Activated naive CD4-positive, alpha-beta T cell treated with anti-CD3 and anti-CD28 coated beads, Interleukin-2, amount 50 U/mL, for 16 hours (primary cell): ENCODE data around the gene NPSR1.
"Not testable (repeated sequence)": the region's sequence is repeated elsewhere in the genome, so short reads cannot be mapped to it uniquely, and the experiment has no call there.

Source experiments
- DNase-seq: peaks from one replicate; pipeline ENCODE4 v3.0.0-alpha.2; 2020

The NPSR1 gene

DNA sequence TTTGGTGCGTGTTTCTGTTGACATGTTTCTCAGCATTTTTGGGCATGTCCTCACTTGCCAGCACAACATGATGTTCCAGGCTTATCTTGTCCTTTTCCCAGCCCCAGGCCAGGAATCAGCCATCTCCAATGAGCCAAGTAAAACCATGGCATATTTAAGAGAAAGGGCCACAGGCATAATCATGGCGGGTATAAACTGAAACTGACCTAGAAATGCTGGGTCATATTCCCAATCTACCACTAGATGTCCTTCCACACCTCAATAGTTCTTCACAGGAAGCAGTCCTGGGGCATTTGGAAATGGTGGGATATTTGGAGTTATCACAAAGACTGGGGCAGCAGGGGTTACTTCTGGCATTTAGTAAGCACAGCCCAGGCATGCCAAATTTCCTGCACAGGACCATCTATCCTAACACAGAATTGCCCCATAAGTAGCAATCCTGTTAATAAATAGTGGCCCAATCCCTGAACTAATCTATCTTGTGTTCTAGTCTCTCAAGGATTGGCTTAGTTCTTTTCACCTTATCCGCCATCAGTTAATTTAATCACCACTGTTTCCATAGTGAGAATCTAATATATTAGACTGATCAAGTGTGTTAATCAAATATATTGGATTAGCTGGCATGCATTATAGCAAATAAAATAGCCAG is 101.6 kb downstream of the NPSR1 start:
- DNase-seq, result no peak

DNA sequence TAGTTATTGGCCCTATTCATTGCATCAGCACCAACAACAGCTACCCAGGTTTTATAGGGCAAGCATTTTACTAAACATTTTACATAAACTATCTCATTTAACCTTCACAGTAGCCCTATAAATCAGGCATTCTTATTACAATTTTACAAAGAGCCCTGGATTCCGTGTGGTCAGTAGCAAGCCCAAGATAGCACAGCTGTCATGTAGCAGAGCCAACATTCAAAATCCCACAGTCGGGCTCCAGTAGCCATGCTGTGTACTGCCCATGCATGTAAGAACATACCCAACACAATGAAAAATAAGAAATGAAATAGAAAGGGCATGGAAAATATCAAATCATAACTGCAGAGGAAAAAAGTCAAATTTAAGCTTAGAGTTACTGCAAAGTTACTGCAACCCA is 102.3 kb downstream of the NPSR1 start:
- no peak for DNase-seq

DNA sequence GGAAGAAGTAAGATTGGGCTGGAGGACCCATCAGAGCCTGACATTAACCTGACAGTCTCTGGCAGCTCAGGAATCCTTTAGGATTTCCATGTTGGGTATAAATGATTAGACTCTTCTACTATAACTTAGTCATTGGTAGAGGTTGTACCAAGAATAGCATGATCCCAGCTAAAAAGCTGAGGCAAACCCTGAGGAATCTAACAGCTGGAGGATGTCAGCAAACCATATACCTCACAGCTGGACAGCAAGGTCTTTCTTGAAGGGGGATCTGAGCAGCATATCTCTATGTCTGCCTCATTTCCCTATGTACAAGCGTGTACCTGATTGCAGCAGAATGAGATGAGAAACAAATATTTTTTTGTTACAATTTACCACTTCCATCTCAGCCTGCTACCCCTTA is 103.2 kb downstream of the NPSR1 start:
- DNase-seq, result no peak

DNA sequence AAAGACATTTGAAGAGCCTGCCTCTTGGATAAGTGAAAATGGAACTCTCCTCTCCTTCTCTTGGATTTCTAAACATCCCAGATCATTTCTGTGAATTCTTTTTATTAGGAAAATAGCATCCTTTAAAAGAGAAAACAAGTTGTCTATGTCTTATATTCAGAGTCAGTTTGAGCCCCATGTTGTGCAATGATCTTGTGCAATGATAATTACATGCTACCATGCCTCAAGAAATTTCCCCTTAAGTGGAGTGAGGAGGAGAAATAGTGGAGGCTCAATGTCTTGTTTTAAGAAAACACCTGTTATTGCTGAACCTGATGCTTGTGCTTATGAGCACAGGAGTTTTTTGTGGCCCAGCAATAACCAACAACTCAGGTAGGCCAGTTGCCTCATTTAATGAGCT is 103.6 kb downstream of the NPSR1 start:
- DNase-seq, result no peak

DNA sequence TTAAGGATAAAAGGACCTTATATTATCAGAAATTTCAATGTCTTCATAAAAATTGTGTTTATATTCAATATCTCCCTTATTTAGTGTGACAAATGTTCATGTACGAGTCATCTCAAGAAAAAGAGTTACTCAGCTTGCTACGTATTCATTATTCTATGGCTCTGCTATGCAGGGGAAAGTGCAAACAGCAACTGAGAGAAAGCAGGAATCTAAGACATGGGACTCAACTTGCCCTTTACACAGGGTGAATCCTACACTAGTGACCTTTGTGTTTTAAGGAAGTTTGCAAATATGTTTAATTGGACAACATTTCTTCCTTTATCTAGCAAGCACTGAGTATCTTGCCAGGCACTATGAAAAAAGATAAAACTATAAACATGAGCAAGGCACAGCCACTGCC is 104.7 kb downstream of the NPSR1 start:
- no peak for DNase-seq

DNA sequence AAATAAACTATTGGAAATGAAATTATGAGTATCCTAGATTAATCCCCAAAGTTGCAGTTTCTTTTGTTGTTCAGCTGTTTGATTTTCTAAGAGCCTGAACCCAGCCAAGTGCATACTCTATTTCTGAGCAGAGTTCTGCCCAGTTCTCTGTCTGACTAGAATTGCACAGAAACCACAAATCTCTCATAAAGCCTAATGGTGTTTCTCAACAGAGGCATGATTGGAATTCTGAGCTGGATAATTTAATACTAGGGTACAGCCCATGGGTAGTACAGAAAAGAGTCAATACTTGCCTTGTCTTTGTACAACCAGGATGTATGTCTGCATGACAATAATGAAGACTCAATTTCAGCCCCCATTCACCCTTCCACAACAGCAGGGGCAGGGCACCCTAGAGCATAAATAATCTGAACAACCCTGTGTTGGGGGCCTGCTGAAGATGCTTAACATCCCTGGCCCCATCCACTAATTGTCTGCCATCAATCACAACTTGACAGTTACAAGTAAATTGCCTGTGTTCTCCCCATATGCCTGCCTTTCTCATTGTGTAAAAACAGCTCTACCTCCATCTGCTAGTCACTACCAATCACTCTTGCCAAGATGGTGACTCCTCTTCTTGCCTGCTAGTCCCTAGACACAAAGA is 114.4 kb downstream of the NPSR1 start:
- no peak for DNase-seq

DNA sequence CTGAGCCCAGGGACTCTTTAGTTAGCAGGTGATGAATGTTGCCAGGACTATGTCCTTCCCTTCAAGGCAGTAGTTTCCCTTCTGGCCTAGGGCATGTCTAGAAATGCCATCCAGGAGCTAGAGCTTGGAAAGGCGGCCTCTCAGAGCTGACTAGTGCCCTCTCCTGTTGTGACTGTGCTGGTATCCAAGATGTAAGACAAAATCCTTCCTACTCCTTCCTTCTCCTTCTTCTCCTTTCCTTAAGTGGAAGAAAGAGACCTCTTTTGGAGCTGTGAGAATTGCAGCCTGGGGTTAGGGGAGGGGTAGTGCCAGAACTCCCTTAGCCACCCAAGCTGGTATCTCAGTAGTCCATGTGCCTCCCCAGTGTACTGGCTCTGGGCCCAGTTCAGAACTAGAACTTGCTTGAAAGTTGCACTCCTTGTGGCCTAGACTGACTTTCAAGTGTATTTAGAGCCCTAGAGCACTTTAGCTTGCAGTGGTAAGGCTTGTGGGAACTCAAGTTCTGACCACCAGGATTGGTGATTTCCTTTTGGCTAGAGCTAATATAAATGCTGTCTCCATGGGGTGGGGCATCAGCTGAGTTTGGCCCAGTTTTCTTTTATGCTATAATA is 118.8 kb downstream of the NPSR1 start:
- no peak for DNase-seq

DNA sequence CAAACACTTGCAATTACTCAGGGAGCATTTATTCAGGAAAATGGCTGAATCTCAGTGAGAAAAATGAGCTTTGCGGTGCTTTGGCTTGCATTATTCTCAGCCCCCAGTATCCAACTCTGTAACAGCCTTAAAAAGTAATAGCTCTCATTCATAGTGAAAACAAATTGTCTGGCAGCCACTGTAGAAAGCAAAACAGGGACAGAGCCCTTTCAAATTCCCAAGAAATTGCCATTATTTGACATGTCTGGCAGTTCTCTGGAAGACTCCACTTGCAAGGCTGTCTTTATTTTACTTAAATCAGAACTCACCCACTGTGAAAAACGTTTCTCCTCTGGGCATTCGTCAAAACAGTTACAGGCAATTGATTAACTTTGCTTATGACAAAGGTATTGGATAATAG is 122.5 kb downstream of the NPSR1 start:
- no peak for DNase-seq

DNA sequence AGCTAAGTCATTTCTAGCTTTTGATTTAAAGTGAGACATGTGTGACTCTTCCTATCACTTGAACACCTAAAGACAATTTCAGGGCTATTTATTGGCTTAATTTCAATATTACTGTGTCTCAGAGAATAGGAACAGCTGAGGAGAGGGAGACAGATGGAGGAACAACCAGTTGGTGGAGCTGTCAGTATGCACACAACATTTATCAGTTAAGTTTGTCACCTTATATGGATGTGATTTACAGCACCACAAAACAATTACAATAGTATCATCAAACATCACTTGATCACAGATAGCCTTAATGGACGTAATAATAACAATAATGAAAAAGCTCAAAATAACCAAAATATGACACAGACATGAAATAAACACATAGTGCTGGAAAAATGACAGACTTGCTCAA is 129.6 kb downstream of the NPSR1 start:
- DNase-seq, result no peak

DNA sequence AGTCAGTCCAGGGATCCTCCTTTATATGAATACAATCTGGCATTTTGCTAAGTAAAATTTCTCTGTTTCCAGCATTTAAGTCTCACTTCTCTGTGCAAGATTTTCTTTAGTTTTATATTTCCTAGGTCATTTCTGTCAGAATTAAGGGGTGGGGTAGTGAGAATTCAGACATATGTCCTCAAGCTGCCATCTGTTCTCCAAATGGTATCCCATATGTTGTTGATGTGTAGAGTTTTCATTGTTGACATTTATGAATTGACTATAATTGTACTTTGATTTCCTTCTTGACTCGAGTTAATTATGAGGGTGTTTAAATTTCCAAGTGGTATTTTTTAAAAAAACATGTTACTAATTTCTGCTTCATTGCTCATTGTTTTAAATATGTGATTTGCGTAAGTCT is 148.8 kb downstream of the NPSR1 start:
- no peak for DNase-seq

DNA sequence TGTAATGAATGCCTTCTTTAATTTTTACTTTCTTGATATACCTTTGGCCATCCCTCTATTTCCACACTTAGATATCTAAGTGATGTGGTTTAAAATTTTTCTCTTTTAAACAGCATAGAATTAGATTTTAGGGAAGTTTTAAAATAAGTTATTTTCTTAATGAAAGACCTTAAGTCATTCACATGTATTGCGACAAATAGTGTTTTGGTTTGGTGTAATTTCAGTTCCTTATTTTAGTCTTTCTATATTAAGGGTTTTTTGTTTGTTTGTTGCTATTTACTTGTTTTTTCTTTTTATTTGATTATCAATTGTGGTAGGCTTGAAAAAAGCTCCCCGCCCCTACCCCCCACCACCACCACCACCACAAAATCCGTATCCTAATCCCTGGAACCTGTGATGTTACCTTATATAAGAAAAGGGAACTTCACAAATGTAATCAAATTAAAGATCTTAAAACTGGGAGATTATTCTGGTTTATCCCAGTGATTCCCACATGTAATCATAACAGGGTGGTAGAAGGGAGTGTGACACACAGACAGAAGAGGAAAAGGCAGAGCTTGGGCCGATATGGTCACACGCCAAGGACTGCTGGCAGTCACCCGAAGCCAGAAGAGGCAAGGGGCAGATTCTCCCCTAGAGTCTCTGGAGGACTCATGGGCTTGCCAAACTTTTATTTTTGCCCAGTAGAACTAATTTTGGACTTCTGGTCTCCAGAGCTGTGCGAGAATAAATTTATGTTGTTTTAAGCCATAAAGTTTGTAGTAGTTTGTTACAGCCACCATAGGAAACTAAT is 149.7 kb downstream of the NPSR1 start:
- no peak for DNase-seq

DNA sequence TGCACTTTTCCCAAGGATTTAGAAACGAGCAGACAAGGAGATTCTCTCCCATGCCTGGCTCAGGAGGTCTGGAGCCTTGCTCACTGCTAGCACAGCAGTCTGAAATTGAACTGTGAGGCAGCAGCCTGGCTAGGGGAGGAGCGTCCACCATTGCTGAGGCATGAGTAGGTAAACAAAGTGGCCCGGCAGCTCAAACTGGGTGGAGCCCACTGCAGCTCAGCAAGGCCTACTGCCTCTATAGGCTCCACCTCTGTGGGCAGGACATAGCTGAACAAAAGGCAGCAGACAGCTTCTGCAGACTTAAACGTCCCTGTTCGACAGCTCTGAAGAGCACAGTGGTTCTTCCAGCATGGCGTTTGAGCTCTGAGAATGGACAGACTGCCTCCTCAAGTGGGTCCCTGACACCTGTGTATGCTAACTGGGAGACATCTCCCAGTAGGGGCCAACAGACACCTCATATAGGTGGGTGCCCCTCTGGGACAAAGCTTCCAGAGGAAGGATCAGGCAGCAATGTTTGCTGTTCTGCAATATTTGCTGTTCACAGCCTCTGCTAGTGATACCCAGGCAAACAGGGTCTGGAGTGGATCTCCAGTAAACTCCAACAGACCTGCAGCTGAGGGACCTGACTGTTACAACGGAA is 156.3 kb downstream of the NPSR1 start:
- DNase-seq, result not testable (repeated sequence)

DNA sequence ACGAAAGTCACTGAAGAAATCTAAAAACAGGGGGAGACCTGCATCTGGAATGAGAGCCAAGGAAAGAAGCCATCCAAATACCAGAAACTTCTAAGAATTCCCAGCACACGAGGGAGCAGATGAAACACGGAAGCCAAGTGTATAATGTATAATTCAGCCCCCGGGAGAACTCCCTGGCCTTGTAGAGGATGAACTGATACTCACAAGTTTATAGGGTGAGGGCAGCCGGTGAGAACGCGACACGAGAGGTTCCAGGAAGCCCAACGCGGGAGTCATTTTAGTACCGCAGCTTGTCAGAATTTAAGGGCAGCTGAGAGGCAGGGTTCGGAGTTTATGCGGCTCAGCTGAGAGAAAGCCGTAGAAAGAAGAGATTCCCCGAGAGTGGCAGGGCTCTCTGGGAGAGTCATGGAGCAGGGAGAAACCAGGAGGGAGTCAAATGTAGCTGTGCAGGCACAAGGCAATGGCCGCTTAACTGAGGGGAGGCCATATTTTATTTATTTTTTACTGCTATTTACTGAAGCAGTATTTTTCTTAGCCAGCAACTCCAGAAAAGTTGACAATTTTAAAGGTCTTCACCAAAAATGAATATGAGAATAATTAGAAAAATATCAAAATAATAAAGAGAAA is 164.0 kb downstream of the NPSR1 start:
- DNase-seq, result no peak

DNA sequence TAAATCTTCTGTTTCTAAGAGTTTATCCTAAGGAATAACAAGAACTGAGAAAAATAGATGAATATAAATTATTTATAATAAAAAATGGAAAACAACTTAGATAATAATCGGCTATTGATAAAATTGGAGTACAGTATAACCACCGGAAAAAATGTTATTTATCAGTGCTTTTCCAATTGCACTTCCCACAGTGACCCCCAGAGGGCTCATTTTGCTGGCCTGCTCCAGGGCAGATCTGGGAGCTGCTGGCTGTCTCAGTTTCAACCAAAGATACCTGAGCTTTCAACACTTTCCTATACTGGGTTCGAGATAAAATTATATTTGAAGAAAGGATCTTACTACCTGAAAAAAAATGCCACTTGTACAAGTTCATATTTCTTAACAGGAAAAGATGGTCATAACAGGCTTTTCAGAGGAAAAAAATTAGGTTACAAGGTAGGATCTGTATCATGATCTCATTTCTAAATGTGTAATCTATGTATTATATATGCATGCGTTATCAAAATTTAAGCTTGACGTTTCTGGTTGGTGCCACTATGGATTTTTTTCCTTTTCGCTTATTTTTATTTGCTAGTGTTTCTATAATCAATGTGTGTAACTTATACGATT is 165.7 kb downstream of the NPSR1 start:
- peak; percentile 51 for DNase-seq

DNA sequence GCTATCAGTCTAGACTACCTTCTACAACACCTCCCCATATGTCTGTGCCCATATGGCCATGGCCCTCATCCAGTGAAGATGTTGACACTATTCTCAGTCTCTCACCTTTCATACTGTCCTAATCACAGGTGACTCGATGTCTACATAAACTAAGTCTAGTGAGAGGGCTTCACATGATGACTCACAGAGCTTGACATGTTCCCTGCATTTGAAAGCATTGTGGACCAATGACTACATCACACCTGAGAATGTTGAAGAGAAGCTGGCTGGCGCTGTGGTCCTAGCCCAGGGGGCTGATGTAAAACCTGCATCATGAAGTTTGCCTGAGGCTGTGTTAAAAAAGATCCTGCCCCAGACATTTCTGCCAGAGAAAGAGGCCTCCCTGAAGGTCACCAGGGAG is 167.2 kb downstream of the NPSR1 start:
- no peak for DNase-seq

DNA sequence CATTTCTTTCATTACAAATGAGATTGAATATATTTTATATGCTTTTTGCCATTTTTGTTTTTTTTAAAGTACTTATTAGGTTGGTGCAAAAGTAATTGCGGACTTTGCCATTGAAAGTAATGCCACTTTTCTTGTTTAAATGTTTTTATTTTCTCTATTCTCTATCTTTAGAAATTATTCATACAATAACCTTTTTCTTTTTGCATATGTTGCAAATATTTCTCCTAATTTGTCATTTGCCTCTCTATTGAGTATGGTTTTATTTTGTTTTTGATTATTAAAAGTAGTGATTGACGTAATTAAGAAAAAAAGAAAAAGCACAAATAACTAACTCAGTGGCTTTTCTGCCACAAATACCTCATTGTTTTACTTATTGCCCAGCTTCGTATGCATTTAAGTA is 172.4 kb downstream of the NPSR1 start:
- DNase-seq, result no peak

DNA sequence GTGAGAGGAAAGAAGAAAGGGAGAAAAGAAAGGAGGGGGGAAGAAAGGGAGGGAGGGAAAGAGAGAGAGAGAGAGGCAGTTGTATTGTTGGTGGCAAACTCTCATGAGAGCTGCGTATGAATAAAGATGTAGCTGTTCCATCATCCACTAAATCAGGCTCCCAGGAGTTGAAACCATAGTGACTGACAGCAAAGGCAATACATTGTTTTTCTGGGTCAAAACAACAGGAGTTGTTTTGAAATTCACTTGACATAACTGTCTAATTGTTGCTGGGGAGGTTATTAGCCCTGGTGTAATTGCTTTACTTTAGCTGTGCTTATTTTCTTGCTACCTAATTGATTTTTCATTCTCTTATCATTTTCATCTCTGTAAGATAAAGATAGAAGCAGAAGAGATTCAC is 173.4 kb downstream of the NPSR1 start:
- no peak for DNase-seq

DNA sequence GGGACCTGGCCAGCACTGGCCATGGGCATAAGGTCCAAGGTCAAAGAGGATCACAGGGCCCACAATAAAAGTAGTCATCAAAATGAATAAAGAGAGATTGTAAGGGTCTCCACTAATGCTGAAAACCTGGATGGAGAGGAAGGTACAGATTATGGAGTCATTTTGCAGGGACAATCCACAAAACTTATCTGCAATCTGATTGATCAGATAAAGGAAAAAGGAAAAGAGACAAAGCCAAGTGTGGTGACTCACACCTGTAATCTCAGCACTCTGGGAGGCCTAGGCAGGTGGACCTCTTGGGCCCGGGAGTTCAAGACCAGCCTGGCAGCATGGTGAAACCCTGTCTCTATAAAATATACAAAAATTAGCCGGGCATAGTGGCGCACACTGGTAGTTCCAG is 174.0 kb downstream of the NPSR1 start:
- DNase-seq, result no peak

DNA sequence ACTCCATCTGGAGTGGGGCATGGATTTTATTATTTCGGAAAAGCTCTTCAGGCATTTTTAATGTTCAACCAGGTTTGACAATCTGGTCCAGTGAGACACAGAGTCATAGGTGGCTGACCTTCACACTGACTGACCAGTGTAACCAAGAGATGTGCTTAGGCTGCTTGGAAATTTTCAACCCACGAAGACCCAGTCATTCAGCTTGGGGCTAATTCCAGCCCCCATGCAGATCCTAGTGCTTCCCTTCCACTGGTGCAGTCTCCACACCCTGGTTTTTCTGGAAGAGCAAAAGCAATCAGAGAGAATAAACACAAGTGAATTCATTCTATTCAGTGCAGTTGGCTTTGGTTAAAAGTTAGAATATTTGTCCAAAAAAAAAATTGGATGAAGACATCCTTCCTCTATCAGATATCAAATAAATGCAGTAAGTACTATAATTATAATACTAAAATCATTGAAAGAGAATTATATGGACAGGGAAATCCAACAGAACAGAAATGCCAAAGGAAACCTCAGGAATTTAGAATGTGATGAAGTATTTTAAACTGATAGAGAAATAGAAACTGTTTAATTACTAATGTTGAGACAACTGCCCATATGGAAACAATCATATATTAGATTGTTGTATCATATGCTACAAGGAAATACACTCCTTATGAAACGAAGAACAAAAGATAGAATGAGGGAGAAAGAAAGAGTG is 178.0 kb downstream of the NPSR1 start:
- no peak for DNase-seq

DNA sequence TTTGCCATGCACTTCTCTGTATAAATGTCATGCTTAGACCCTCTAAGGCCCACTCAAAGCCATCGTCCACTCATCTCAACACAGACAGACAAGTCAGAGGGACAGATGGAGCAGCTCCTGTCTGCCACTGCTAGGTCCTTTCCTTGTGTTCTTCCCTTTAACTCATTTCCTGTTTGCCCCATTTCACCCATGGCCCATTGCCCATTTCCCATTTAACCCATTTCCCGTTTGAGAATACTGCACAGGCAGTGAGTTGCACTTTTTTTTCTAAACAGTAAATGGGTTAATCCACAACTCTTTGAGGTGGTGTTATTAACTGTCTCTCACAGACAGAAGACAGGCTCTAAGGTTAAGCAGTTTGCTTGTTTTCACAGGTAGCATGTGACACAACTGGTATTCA is 179.3 kb downstream of the NPSR1 start:
- DNase-seq, result no peak

DNA sequence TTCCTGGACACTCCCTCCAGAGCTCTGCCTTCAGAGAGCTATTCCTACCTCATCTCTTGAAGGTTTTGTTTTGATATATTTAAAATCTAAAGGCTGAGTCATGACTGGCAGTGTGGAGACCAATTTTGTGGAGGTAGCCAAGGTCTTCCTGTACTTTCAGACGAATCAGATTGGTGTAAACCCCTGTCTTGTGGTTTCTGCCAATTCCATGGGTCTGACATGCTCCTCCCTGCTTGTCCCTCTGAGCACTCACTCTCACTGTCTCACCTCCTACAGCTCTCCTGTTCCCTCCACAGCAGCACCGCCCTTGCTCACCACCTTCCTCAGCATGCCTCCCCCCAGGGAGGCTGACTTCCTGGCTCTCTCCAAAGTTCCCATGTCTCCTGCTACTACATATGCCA is 179.8 kb downstream of the NPSR1 start:
- no peak for DNase-seq

DNA sequence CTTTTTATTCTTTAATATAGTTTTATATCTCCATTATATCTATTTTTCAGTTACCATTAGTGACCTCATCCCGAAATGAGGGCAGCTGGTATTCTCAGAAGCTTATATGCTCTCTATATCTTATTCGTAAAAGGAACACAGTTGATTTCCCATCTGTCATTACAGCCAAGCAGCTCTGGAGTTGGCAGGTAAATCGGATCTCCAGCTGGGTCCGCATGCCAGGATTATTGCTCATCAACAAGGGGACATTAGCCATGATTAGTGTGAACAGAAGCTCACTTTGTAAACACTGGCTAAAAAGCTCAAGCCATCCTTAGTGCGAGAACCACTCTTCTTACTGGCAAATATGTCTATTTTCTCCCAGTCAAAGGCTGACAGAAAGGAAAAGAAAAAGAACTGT is 180.3 kb downstream of the NPSR1 start:
- DNase-seq, result no peak
